ENCODE measurements around the gene CXCL17. TPM values are rescaled to one million over a fixed set of nuclear protein-coding genes. Genes with fewer than 3 reads are reported as not detected.
A peak's percentile ranks its signal among the peaks of the same experiment; 100 is the strongest.

Gene CXCL17
- total RNA-seq, 1 experiment from 2014 or later = 0.32 TPM

- H3K9ac ChIP-seq (ENCODE audit: low read length) = no peak overlapping the region
- RAD21 ChIA-PET (ENCODE audit: low non-redundant PET in 1 of 2, low total read pairs in 2 of 2, uncharacterized antibody in 2 of 2, unreplicated experiment in 2 of 2) = no interaction called here
- no peaks in the 10 kb centered on the region for H3K36me3 ChIP-seq (ENCODE audit: control insufficient read depth in 1 of 2, insufficient read depth in 2 of 2, low read length in 2 of 2)
- no peaks in the 10 kb centered on the region for H3K9me2 ChIP-seq (ENCODE audit: insufficient read depth)
- POLR2A ChIA-PET = no interaction called here
- no peak overlapping the region for H3K4me2 ChIP-seq (ENCODE audit: low read length)
- intact Hi-C loops (cut with micrococcal nuclease) = loop anchor here (5.0 kb wide), 1 partner anchor 328 kb away; no protein-coding TSS in a partner anchor
- TF ChIP-seq ATF3 (IDR thresholded peaks at IDR 0.05) (no peak), ZBTB33 (IDR thresholded peaks at IDR 0.05; ENCODE audit: extremely low read depth, insufficient replicate concordance, low read length) (no peak), POLR2A (IDR thresholded peaks at IDR 0.05; ENCODE audit: borderline replicate concordance, extremely low read depth, insufficient read depth, insufficient read length) (no peak), MAX (IDR thresholded peaks at IDR 0.05) (no peak)
- H3K27me3 ChIP-seq (ENCODE audit: insufficient read depth, low read length) = no peaks in the 10 kb centered on the region
- no peaks in the 10 kb centered on the region for H3K79me2 ChIP-seq (ENCODE audit: insufficient read depth, low read length)
- no peak for ATAC-seq
- no peaks in the 10 kb centered on the region for H3K9me3 ChIP-seq (ENCODE audit: control insufficient read depth in 1 of 2, insufficient read depth in 1 of 2, low read depth in 1 of 2, low read length in 2 of 2)
- no peaks in the 10 kb centered on the region for H4K20me1 ChIP-seq (ENCODE audit: insufficient read depth)
- H3K27ac ChIP-seq (ENCODE audit: low read depth, low read length) = no peak overlapping the region
- peaks cover 6 to 19% of the 10 kb centered on the region in 2 experiments for H3K4me1 ChIP-seq (ENCODE audit: control insufficient read depth in 1 of 2, insufficient read depth in 2 of 2, low read length in 2 of 2)
- DNase-seq (ENCODE audit: low read depth, low spot score) = no peak
- CTCF ChIA-PET = interaction anchor here (1.6 kb wide), 1 partner anchor 31 kb away, joined by 3 read pairs; no protein-coding TSS in a partner anchor
- no peak overlapping the region for H2AFZ ChIP-seq (ENCODE audit: low read depth, low read length, poor library complexity, severe bottlenecking)
- BruUV-seq (replicated peaks) = no TSS peak
- no peak overlapping the region for H3K4me3 ChIP-seq (replicated peaks in 1 of 2; ENCODE audit: low read depth in 1 of 2, low read length in 2 of 2)
These were observed 7.4 kb downstream of the CXCL17 start for GRCh38 chr19:42435316-42435715.

GRCh38 chr19:42433503-42434260 is 9.1 kb downstream of the CXCL17 start:
- no peaks in the 10 kb centered on the region for H3K9me3 ChIP-seq (ENCODE audit: control insufficient read depth in 1 of 2, insufficient read depth in 1 of 2, low read depth in 1 of 2, low read length in 2 of 2)
- no TSS peak for BruUV-seq (replicated peaks)
- no peak overlapping the region for H3K9ac ChIP-seq (ENCODE audit: low read length)
- no peaks in the 10 kb centered on the region for H3K36me3 ChIP-seq (ENCODE audit: control insufficient read depth in 1 of 2, insufficient read depth in 2 of 2, low read length in 2 of 2)
- DNase-seq (ENCODE audit: low read depth, low spot score) (no peak), ATAC-seq (peak; percentile 88)
- H3K4me2 ChIP-seq (ENCODE audit: low read length) = peak overlapping the region; percentile 47
- H3K27me3 ChIP-seq (ENCODE audit: insufficient read depth, low read length) = no peaks in the 10 kb centered on the region
- intact Hi-C loops (cut with micrococcal nuclease) = no loop called here
- RAD21 ChIA-PET (ENCODE audit: low non-redundant PET in 1 of 2, low total read pairs in 2 of 2, uncharacterized antibody in 2 of 2, unreplicated experiment in 2 of 2) = no interaction called here
- no peak overlapping the region for H3K27ac ChIP-seq (ENCODE audit: low read depth, low read length)
- peaks cover 6 to 15% of the 10 kb centered on the region in 2 experiments for H3K4me1 ChIP-seq (ENCODE audit: control insufficient read depth in 1 of 2, insufficient read depth in 2 of 2, low read length in 2 of 2)
- H3K9me2 ChIP-seq (ENCODE audit: insufficient read depth) = no peaks in the 10 kb centered on the region
- CTCF ChIA-PET = interaction anchor here (1.0 to 1.9 kb wide), 4 partner anchors 9 to 33 kb away, joined by 3 to 5 read pairs (median 4); no protein-coding TSS in a partner anchor
- no peaks in the 10 kb centered on the region for H3K79me2 ChIP-seq (ENCODE audit: insufficient read depth, low read length)
- peak overlapping the region; percentile 82 for H2AFZ ChIP-seq (ENCODE audit: low read depth, low read length, poor library complexity, severe bottlenecking)
- TF ChIP-seq CEBPB (IDR thresholded peaks at IDR 0.05; ENCODE audit: low read depth) (no peak), CTCF (IDR thresholded peaks at IDR 0.05 in 2 of 3, conservative IDR thresholded peaks at IDR 0.05 in 1 of 3; ENCODE audit: borderline replicate concordance in 1 of 3, insufficient read depth in 1 of 3, low read depth in 2 of 3, low read length in 2 of 3) (peak; percentile 80 to 91 (median 88)), POLR2AphosphoS5 (IDR thresholded peaks at IDR 0.05; ENCODE audit: low read depth, low read length) (0 out of 2 replicates have a peak, but pooled peaks have one; percentile 32), RAD21 (IDR thresholded peaks at IDR 0.05; ENCODE audit: low read depth) (peak; percentile 79), SIN3A (IDR thresholded peaks at IDR 0.05; ENCODE audit: low read depth) (no peak)
- H4K20me1 ChIP-seq (ENCODE audit: insufficient read depth) = no peaks in the 10 kb centered on the region
- POLR2A ChIA-PET = interaction anchor here (2.4 kb wide), 1 partner anchor 10 kb away, joined by 5 read pairs; no protein-coding TSS in a partner anchor
- H3K4me3 ChIP-seq (replicated peaks in 1 of 2; ENCODE audit: low read depth in 1 of 2, low read length in 2 of 2) = no peak overlapping the region

All from HCT116 (cell line).